Progenitor cell of endocrine pancreas (in vitro differentiated cells): Measurements from ENCODE around the gene SOX6. TPM values are rescaled to one million over a fixed set of nuclear protein-coding genes. Genes with fewer than 3 reads are reported as not detected.

Experiments
- DNase-seq: peaks from one replicate; pipeline ENCODE4 v3.0.0; 2021; ENCODE audit warnings: low spot score; ENCODE audit not compliant: unreplicated experiment
- H3K27ac Mint-ChIP-seq: 2 replicates; pipeline ENCODE4 v1.8.0; 2021; ENCODE audit warnings: mild to moderate bottlenecking, moderate library complexity, mixed read lengths
- H3K27me3 Mint-ChIP-seq: 2 replicates; pipeline ENCODE4 v1.8.0; 2021; ENCODE audit warnings: mixed read lengths
- H3K36me3 Mint-ChIP-seq: 2 replicates; pipeline ENCODE4 v1.8.0; 2022; ENCODE audit warnings: mixed read lengths; ENCODE audit not compliant: insufficient read depth
- H3K4me1 Mint-ChIP-seq: 2 replicates; pipeline ENCODE4 v1.8.0; 2021; ENCODE audit warnings: low read depth, mixed read lengths
- H3K4me3 Mint-ChIP-seq: 2 replicates; pipeline ENCODE4 v1.8.0; 2021; ENCODE audit warnings: low read depth, mild to moderate bottlenecking, moderate library complexity, mixed read lengths
- H3K9me3 Mint-ChIP-seq: 2 replicates; pipeline ENCODE4 v1.8.0; 2021; ENCODE audit warnings: low read depth, mixed read lengths
- total RNA-seq: library from RNA; stranded (reverse); gene quantifications from 2 replicates; pipeline ENCODE4 v1.2.1, GENCODE V29; 2021
- TF ChIP-seq, protein P1 (sequence below): fragments of 200-600 bp; sonication (generic); IDR thresholded peaks from one replicate; pipeline ENCODE4 v1.5.0; 2021; ENCODE audit warnings: antibody characterized with exemption, mild to moderate bottlenecking; ENCODE audit not compliant: unreplicated experiment

SOX6 gene
- total RNA-seq, 1 donor from 2014 or later = 34.9 TPM

DNA sequence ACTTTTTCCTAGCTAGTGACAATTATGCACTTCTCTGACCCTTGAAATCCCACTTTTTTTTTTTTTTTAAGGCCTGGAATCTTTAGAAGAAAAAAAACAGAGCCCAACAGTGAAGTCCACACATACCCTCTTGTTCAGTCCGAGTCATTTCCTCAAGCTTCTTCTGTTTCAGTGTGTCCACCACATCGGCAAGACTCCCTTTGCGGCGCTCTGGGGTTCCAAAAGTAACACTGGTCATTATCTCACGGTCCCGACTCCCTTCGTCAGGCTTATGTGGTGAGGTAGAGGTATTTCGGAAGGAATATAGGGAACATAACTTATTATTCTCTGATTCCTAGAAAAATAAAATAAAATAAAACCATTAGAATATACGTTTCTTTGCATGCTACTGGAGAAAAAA, 38.0 kb downstream of the SOX6 start:
- Mint-ChIP-seq H3K9me3 (no peaks in the 10 kb centered on the region), H3K4me3 (no peak overlapping the region), H3K4me1 (no peaks in the 10 kb centered on the region), H3K27me3 (peaks cover 2% of the 10 kb centered on the region), H3K27ac (no peak overlapping the region), H3K36me3 (no peaks in the 10 kb centered on the region)
- TF ChIP-seq, protein P1, sequence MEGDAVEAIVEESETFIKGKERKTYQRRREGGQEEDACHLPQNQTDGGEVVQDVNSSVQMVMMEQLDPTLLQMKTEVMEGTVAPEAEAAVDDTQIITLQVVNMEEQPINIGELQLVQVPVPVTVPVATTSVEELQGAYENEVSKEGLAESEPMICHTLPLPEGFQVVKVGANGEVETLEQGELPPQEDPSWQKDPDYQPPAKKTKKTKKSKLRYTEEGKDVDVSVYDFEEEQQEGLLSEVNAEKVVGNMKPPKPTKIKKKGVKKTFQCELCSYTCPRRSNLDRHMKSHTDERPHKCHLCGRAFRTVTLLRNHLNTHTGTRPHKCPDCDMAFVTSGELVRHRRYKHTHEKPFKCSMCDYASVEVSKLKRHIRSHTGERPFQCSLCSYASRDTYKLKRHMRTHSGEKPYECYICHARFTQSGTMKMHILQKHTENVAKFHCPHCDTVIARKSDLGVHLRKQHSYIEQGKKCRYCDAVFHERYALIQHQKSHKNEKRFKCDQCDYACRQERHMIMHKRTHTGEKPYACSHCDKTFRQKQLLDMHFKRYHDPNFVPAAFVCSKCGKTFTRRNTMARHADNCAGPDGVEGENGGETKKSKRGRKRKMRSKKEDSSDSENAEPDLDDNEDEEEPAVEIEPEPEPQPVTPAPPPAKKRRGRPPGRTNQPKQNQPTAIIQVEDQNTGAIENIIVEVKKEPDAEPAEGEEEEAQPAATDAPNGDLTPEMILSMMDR = no peak
- DNase-seq = no peak

DNA sequence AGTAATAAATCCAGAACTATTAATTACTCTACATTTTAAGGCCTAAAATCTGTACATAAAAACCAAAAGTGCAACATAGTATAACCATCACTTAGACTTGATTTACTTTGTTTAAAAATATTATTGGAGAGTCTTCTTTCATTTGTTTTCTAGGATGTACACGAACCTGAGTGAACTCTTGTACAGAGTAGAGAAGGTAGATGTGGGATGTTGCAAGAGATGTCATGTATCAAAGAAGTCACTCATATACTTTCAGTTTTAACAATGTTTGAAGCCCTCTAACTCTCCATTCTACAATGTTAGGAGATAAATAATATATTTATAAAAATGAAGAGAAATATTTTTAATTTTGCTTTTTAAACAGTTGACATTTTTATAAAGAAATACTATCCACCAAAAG, 38.6 kb downstream of the SOX6 start:
- Mint-ChIP-seq H3K27me3 (peaks cover 2% of the 10 kb centered on the region), H3K27ac (no peak overlapping the region), H3K4me1 (no peaks in the 10 kb centered on the region), H3K9me3 (no peaks in the 10 kb centered on the region), H3K36me3 (no peaks in the 10 kb centered on the region), H3K4me3 (no peak overlapping the region)
- DNase-seq = no peak
- TF ChIP-seq, protein P1 = no peak

DNA sequence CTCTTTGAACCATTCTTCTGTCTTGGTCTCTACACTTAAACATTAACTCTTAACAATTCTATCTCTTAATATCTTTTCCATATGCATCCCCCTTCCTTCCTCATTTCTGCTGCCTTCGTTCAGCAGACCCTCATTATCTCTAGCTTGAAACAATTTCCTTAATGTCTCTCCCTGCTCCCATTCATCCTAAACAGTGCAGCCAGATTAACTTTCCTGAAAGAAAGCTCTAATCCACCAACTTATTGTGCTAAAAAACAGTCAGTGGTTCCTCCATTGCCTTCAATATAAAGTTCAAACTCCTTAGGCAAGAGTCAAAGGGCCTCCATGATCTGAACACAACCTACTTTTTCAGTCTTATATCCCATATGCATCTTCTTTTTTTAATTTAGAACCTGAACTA, 42.5 kb downstream of the SOX6 start:
- H3K36me3 Mint-ChIP-seq = no peaks in the 10 kb centered on the region
- H3K4me3 Mint-ChIP-seq = no peak overlapping the region
- H3K27ac Mint-ChIP-seq = no peak overlapping the region
- no peak for DNase-seq
- TF ChIP-seq, protein P1 = no peak
- H3K4me1 Mint-ChIP-seq = peaks cover 4% of the 10 kb centered on the region
- peaks cover 12% of the 10 kb centered on the region for H3K27me3 Mint-ChIP-seq
- no peaks in the 10 kb centered on the region for H3K9me3 Mint-ChIP-seq

DNA sequence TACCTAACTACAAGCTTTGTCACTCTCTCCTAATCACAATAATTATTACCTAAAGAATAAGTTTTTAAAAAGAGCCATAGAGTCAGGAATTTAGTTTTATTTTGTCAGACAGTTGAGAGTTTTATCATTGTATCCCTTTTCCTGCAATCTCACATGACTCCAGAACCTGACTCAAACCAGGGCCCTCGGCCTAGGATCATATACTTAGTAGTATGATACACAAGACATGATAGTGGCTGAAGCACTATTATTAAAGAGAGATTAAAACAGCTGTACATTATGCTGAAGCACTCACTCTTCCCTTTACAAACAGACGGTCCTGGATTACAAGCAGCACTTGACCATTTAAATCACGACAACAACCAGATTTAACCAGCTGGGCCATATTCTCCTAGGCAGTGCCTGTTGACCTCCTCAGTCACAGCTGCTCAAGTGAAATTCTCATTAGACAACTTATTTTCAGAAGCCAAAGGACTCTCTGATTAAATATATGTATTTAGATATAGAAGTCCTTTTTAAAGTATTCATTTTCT, 44.0 kb downstream of the SOX6 start:
- Mint-ChIP-seq H3K9me3 (no peaks in the 10 kb centered on the region), H3K4me1 (peaks cover 6% of the 10 kb centered on the region), H3K27ac (no peak overlapping the region), H3K4me3 (no peak overlapping the region), H3K27me3 (peaks cover 19% of the 10 kb centered on the region), H3K36me3 (no peaks in the 10 kb centered on the region)
- no peak for DNase-seq
- TF ChIP-seq, protein P1 = no peak

DNA sequence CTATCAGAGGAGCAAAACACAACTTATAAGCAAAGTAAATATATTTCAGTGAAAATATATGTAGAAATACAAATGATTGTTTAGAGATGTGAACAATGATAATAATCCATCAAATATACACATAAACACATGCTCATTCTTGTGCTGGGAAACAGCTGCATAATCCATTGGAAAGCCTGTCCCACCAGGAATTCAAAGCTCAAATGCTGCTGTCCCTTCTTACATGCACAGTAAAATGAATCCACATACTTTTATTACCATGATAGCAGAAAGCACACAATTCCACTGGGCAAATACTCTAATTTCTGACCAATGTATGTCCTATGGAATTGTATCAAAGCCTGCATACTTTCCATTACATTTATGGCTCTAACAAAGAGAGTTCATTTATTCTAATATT, 44.5 kb downstream of the SOX6 start:
- TF ChIP-seq, protein P1 = no peak
- no peaks in the 10 kb centered on the region for H3K36me3 Mint-ChIP-seq
- H3K4me3 Mint-ChIP-seq = no peak overlapping the region
- H3K4me1 Mint-ChIP-seq = peaks cover 6% of the 10 kb centered on the region
- DNase-seq = no peak
- H3K27ac Mint-ChIP-seq = no peak overlapping the region
- H3K9me3 Mint-ChIP-seq = no peaks in the 10 kb centered on the region
- H3K27me3 Mint-ChIP-seq = peaks cover 19% of the 10 kb centered on the region
